Measurements from ENCODE around the gene MEF2B. TPM values are rescaled to one million over a fixed set of nuclear protein-coding genes. Genes with fewer than 3 reads are reported as not detected.
"Not testable (repeated sequence)": the region's sequence is repeated elsewhere in the genome, so short reads cannot be mapped to it uniquely, and the experiment has no call there.

The MEF2B gene
- total RNA-seq, 1 donor from 2014 or later = under 0.01 TPM

- DNase-seq (ENCODE audit: low read depth) = no peak
- FAIRE-seq = no peak
- TF ChIP-seq CTCF (IDR thresholded peaks at IDR 0.05; ENCODE audit: insufficient read depth, low read length, severe bottlenecking) = no peak
- H3K27me3 ChIP-seq (ENCODE audit: control insufficient read depth, insufficient read depth, low read length) = peaks cover 2% of the 10 kb centered on the region
- H3K4me3 ChIP-seq (ENCODE audit: low read depth, low read length) = no peak overlapping the region
- no peaks in the 10 kb centered on the region for H3K36me3 ChIP-seq (ENCODE audit: control insufficient read depth, insufficient read depth, low read length)
Measured at GRCh38 chr19:19111967-19112580, 58.0 kb downstream of the MEF2B start.

- Histone ChIP-seq H3K4me3 (ENCODE audit: low read depth, low read length) (no peak overlapping the region), H3K36me3 (ENCODE audit: control insufficient read depth, insufficient read depth, low read length) (no peaks in the 10 kb centered on the region), H3K27me3 (ENCODE audit: control insufficient read depth, insufficient read depth, low read length) (peaks cover 2% of the 10 kb centered on the region)
- FAIRE-seq (no peak), DNase-seq (ENCODE audit: low read depth) (no peak)
- TF ChIP-seq CTCF (IDR thresholded peaks at IDR 0.05; ENCODE audit: insufficient read depth, low read length, severe bottlenecking) = no peak
Measured at GRCh38 chr19:19111136-19111835, 58.8 kb downstream of the MEF2B start.

- FAIRE-seq (no peak), DNase-seq (ENCODE audit: low read depth) (no peak)
- H3K4me3 ChIP-seq (ENCODE audit: low read depth, low read length) = no peak overlapping the region
- TF ChIP-seq CTCF (IDR thresholded peaks at IDR 0.05; ENCODE audit: insufficient read depth, low read length, severe bottlenecking) = peak; percentile 36
- peaks cover 2% of the 10 kb centered on the region for H3K27me3 ChIP-seq (ENCODE audit: control insufficient read depth, insufficient read depth, low read length)
- H3K36me3 ChIP-seq (ENCODE audit: control insufficient read depth, insufficient read depth, low read length) = no peaks in the 10 kb centered on the region
Measured at GRCh38 chr19:19110410-19111135, 59.5 kb downstream of the MEF2B start.

- FAIRE-seq (no peak), DNase-seq (ENCODE audit: low read depth) (no peak)
- no peaks in the 10 kb centered on the region for H3K36me3 ChIP-seq (ENCODE audit: control insufficient read depth, insufficient read depth, low read length)
- peaks cover 2% of the 10 kb centered on the region for H3K27me3 ChIP-seq (ENCODE audit: control insufficient read depth, insufficient read depth, low read length)
- no peak overlapping the region for H3K4me3 ChIP-seq (ENCODE audit: low read depth, low read length)
- TF ChIP-seq CTCF (IDR thresholded peaks at IDR 0.05; ENCODE audit: insufficient read depth, low read length, severe bottlenecking) = no peak
Measured at GRCh38 chr19:19109601-19110000, 60.5 kb downstream of the MEF2B start.

GRCh38 chr19:19107654-19108053 lies 62.4 kb downstream of the MEF2B start:
- DNase-seq (ENCODE audit: low read depth) = no peak
- H3K27me3 ChIP-seq (ENCODE audit: control insufficient read depth, insufficient read depth, low read length) = peaks cover 2% of the 10 kb centered on the region
- TF ChIP-seq CTCF (IDR thresholded peaks at IDR 0.05; ENCODE audit: insufficient read depth, low read length, severe bottlenecking) = no peak
- no peaks in the 10 kb centered on the region for H3K36me3 ChIP-seq (ENCODE audit: control insufficient read depth, insufficient read depth, low read length)
- no peak overlapping the region for H3K4me3 ChIP-seq (ENCODE audit: low read depth, low read length)
- FAIRE-seq = no peak

GRCh38 chr19:19106938-19107337 lies 63.1 kb downstream of the MEF2B start:
- not testable (repeated sequence) for DNase-seq (ENCODE audit: low read depth); H3K4me3 ChIP-seq (ENCODE audit: low read depth, low read length); FAIRE-seq

More at GRCh38 chr19:19106938-19107337, 63.1 kb downstream of the MEF2B start:
- H3K27me3 ChIP-seq (ENCODE audit: control insufficient read depth, insufficient read depth, low read length); H3K36me3 ChIP-seq (ENCODE audit: control insufficient read depth, insufficient read depth, low read length): not testable (repeated sequence)

Data from bronchial epithelial cell (primary cell).